ENCODE measurements around the gene RFX4.

DNA sequence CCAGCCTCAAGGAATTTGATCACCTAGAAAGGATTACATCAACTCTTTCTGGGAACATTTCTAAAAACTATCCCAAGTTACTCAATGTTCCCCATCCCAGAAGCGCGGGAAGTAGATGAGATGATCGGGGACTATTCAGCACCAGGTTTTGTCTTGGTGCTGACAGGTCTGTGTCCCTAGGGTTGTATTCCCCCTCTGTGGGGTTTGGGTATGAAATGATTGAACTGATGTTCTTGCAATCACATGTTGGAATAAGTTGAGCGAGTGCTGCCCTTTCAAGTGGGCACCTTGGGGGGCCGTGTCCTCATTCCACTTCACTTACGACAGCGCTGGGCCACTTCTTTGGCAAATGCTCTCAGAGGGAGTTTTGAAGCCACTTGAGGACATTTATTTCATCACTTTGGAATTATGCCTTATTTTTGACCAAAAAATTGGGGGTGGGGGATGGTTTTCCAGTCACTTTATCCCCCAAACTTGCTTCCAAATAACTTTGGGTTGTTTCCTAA, 69.8 kb downstream of the RFX4 start:
- TF ChIP-seq POLR2A (IDR thresholded peaks at IDR 0.05) = no peak
- TF ChIP-seq, protein P1, sequence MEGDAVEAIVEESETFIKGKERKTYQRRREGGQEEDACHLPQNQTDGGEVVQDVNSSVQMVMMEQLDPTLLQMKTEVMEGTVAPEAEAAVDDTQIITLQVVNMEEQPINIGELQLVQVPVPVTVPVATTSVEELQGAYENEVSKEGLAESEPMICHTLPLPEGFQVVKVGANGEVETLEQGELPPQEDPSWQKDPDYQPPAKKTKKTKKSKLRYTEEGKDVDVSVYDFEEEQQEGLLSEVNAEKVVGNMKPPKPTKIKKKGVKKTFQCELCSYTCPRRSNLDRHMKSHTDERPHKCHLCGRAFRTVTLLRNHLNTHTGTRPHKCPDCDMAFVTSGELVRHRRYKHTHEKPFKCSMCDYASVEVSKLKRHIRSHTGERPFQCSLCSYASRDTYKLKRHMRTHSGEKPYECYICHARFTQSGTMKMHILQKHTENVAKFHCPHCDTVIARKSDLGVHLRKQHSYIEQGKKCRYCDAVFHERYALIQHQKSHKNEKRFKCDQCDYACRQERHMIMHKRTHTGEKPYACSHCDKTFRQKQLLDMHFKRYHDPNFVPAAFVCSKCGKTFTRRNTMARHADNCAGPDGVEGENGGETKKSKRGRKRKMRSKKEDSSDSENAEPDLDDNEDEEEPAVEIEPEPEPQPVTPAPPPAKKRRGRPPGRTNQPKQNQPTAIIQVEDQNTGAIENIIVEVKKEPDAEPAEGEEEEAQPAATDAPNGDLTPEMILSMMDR (IDR thresholded peaks at IDR 0.05) = no peak

All from adrenal gland (tissue), 5 donors.